Skeletal muscle tissue (tissue), 4 donors: Measurements from ENCODE around the gene KCNN3. TPM values are rescaled to one million over a fixed set of nuclear protein-coding genes. Genes with fewer than 3 reads are reported as not detected.

Experiments used
- H3K27ac ChIP-seq: one replicate; pipeline ENCODE4 v1.7.0; 2013; ENCODE audit warnings: mild to moderate bottlenecking, low read depth, low read length, inconsistent platforms
- H3K27me3 ChIP-seq, 3 donors: one replicate each; pipeline ENCODE4 v1.7.0; 2013; ENCODE audit warnings: low read length in 3 of 3; ENCODE audit not compliant: control insufficient read depth in 3 of 3, insufficient read depth in 3 of 3
- H3K36me3 ChIP-seq, 3 donors: one replicate each; pipeline ENCODE4 v1.7.0; 2013; ENCODE audit warnings: low read length in 3 of 3; ENCODE audit not compliant: control insufficient read depth in 3 of 3, insufficient read depth in 3 of 3
- H3K4me1 ChIP-seq, 3 donors: one replicate each; pipeline ENCODE4 v1.7.0; 2013; ENCODE audit warnings: low read length in 3 of 3, mild to moderate bottlenecking in 3 of 3; ENCODE audit not compliant: control insufficient read depth in 3 of 3, insufficient read depth in 3 of 3
- H3K4me3 ChIP-seq, 3 donors: one replicate each; pipeline ENCODE4 v1.7.0; 2013; ENCODE audit warnings: low read length in 3 of 3
- H3K9ac ChIP-seq, 3 donors: one replicate each; pipeline ENCODE4 v1.7.0; 2013; ENCODE audit warnings: low read length in 3 of 3, mild to moderate bottlenecking in 3 of 3, moderate library complexity in 2 of 3, low read depth in 1 of 3
- H3K9me3 ChIP-seq, 3 donors: one replicate each; pipeline ENCODE4 v1.7.0; 2013; ENCODE audit warnings: low read length in 3 of 3; ENCODE audit not compliant: control insufficient read depth in 3 of 3
- total RNA-seq: library from RNA; depleted of rRNA; stranded (reverse); fragments of >200 nt; gene quantifications from one replicate; pipeline ENCODE4 v1.2.3, GENCODE V29; 2014
- donor health status: Osteomylitis.

The KCNN3 gene
- total RNA-seq, 1 donor from 2014 or later, result 3.7 TPM

- Histone ChIP-seq H3K9me3 (no peaks in the 10 kb centered on the region), H3K4me1 (peaks cover 18 to 51% (median 32%) of the 10 kb centered on the region in 3 donors), H3K9ac (peak overlapping the region in 2 of 3 donors; percentile 28 to 64), H3K27me3 (no peaks in the 10 kb centered on the region), H3K27ac (peak overlapping the region; percentile 54), H3K36me3 (peaks cover 0 to 2% (median 0%) of the 10 kb centered on the region in 3 donors), H3K4me3 (peak overlapping the region; percentile 26 to 52 (median 30))
These were observed 128.2 kb downstream of the KCNN3 start for GRCh38 chr1:154741741-154742495.

DNA sequence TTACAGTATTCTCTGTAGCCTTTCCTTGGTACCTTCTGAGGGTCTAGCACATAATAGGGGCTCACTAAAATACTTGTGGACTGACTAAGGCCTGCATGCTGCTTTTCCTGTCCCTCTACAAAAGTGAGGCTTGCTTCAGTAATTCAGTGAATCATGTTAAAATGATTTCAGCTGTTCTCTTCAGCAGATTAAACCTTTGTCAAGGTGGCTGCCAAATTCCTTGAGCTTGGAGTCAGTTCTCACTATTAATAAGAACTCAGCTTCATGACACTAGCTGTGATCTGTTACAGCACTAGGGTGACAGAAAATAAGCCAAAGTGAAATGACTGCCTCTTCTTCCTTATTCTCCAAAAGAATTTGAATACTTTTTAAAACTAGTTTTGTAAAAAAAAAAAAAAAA lies 128.8 kb downstream of the KCNN3 start:
- Histone ChIP-seq H3K27me3 (no peaks in the 10 kb centered on the region), H3K4me3 (no peak overlapping the region), H3K9ac (peak overlapping the region in 1 of 3 donors; percentile 64), H3K36me3 (peaks cover 0 to 2% (median 0%) of the 10 kb centered on the region in 3 donors), H3K27ac (peak overlapping the region; percentile 54), H3K4me1 (peaks cover 17 to 49% (median 29%) of the 10 kb centered on the region in 3 donors), H3K9me3 (no peaks in the 10 kb centered on the region)

DNA sequence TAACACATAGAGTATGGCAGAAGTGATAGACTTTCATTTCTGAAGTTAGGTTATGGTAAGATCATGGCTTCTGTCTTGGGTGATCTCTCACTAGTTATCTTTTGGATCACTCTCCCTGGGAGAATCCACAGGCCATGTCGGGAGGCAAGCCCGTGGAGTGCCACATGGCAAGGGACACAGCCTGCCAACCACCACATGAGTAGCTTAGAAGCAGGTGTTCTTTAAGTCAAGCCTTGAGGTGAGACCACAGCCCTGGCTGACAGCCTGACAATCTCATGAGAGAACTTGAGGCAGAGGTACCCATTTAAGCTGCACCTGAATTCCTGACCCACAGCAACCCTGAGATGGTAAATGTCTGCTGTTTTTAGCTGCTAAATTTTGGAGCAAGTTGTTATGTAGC lies 130.4 kb downstream of the KCNN3 start:
- H3K9me3 ChIP-seq, result no peaks in the 10 kb centered on the region
- no peak overlapping the region for H3K4me3 ChIP-seq
- H3K9ac ChIP-seq, result no peak overlapping the region
- H3K27ac ChIP-seq, result no peak overlapping the region
- no peaks in the 10 kb centered on the region for H3K27me3 ChIP-seq
- peaks cover 13 to 37% (median 18%) of the 10 kb centered on the region in 3 donors for H3K4me1 ChIP-seq
- H3K36me3 ChIP-seq, result peaks cover 0 to 4% (median under 1%) of the 10 kb centered on the region in 3 donors

DNA sequence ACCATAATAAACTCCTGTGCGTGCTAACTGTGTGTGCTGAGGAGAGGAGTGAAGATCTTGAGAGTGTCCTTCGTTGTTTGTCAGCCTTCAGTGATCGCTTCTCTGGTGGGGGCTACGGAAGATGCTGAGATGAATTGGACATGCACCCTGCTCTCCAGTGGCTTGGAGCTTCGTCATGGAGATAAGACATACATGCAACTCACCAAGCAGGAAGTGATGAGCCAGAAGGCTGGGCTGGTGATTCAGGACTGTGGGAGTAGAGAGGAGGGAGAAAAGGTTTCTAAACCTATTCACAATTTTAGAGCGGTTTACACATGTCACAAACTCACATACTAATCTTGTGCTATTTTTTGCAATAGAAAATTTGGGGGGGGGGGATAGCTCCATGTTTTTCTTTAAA lies 133.2 kb downstream of the KCNN3 start:
- H3K36me3 ChIP-seq, result peaks cover 0 to 9% (median 4%) of the 10 kb centered on the region in 3 donors
- no peak overlapping the region for H3K9ac ChIP-seq
- no peaks in the 10 kb centered on the region for H3K27me3 ChIP-seq
- peaks cover 10 to 26% (median 13%) of the 10 kb centered on the region in 3 donors for H3K4me1 ChIP-seq
- no peaks in the 10 kb centered on the region for H3K9me3 ChIP-seq
- no peak overlapping the region for H3K4me3 ChIP-seq
- H3K27ac ChIP-seq, result no peak overlapping the region

DNA sequence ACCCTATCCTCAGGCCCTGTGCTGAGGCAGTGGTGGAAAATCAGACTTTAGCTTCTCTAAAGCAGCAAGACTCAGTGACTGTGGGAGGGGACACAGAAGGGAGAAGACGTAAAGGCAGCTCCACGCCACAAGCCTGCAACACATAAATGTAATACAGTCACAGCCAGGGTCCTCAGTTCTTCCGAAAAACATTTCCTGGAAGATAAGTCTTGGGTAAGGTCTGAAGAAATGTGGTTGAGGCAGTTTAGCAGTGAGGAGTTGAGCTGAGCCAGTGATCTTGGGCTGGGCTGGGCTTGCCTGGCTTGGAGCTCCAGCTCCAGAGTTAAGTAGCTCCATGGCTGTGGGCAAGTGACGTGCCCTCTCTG lies 134.3 kb downstream of the KCNN3 start:
- peaks cover 0 to 9% (median 4%) of the 10 kb centered on the region in 3 donors for H3K36me3 ChIP-seq
- peaks cover 18 to 32% (median 20%) of the 10 kb centered on the region in 3 donors for H3K4me1 ChIP-seq
- H3K9ac ChIP-seq, result no peak overlapping the region
- H3K27me3 ChIP-seq, result no peaks in the 10 kb centered on the region
- H3K4me3 ChIP-seq, result no peak overlapping the region
- H3K9me3 ChIP-seq, result no peaks in the 10 kb centered on the region
- no peak overlapping the region for H3K27ac ChIP-seq

- Histone ChIP-seq H3K4me3 (no peak overlapping the region), H3K9me3 (no peaks in the 10 kb centered on the region), H3K27me3 (no peaks in the 10 kb centered on the region), H3K36me3 (peaks cover 0 to 9% (median 4%) of the 10 kb centered on the region in 3 donors), H3K9ac (no peak overlapping the region), H3K4me1 (peaks cover 21 to 34% (median 25%) of the 10 kb centered on the region in 3 donors), H3K27ac (no peak overlapping the region)
These were observed 134.8 kb downstream of the KCNN3 start for GRCh38 chr1:154735061-154735803.

GRCh38 chr1:154733621-154734020 lies 136.5 kb downstream of the KCNN3 start:
- Histone ChIP-seq H3K27me3 (no peaks in the 10 kb centered on the region), H3K4me3 (no peak overlapping the region), H3K9me3 (no peaks in the 10 kb centered on the region), H3K9ac (no peak overlapping the region), H3K4me1 (peaks cover 28 to 39% (median 36%) of the 10 kb centered on the region in 3 donors), H3K36me3 (peaks cover 0 to 9% (median 4%) of the 10 kb centered on the region in 3 donors), H3K27ac (no peak overlapping the region)

- Histone ChIP-seq H3K9ac (peak overlapping the region in 2 of 3 donors; percentile 5 to 50), H3K4me3 (no peak overlapping the region), H3K36me3 (peaks cover 0 to 9% (median 4%) of the 10 kb centered on the region in 3 donors), H3K9me3 (no peaks in the 10 kb centered on the region), H3K4me1 (peaks cover 33 to 43% (median 43%) of the 10 kb centered on the region in 3 donors), H3K27ac (peak overlapping the region; percentile 32), H3K27me3 (no peaks in the 10 kb centered on the region)
These were observed 139.0 kb downstream of the KCNN3 start for GRCh38 chr1:154730986-154731489.

DNA sequence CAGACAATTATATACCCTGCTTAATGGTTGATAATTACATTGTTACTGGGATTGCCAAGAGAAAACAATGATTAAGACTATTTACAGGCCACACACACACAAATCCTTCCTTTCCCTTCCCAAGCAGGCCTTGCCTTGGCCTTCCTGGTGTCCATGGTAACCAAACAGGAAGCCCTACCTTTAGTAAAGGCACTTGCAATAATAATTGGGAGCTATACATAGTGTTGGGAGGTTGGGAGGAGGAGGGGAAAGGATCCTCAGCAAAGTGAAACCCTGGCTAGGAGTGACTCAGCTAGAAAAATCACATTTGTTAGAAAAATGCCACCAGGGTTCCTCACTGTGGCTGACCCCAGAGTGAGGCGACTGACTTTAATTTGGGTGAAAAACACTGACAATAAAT lies 139.8 kb downstream of the KCNN3 start:
- Histone ChIP-seq H3K9me3 (no peaks in the 10 kb centered on the region), H3K4me1 (peaks cover 33 to 43% (median 43%) of the 10 kb centered on the region in 3 donors), H3K36me3 (peaks cover under 1 to 9% (median 4%) of the 10 kb centered on the region in 3 donors), H3K27me3 (no peaks in the 10 kb centered on the region), H3K4me3 (no peak overlapping the region), H3K9ac (no peak overlapping the region), H3K27ac (peak overlapping the region; percentile 32)
